Stimulated activated CD4-positive, alpha-beta T cell treated with anti-CD3 and anti-CD28 coated beads, Interleukin-12 subunit alpha, Interleukin-12 subunit beta, amount 100 ng/mL, for 24 hours (primary cell): Measurements from ENCODE around the gene PGAP1.

Experiments
- DNase-seq, 2 experiments: peaks; one replicate each; pipeline ENCODE4 v3.0.0-alpha.2; 2020; ENCODE audit warnings: low read depth in 2 of 2

The PGAP1 gene

DNA sequence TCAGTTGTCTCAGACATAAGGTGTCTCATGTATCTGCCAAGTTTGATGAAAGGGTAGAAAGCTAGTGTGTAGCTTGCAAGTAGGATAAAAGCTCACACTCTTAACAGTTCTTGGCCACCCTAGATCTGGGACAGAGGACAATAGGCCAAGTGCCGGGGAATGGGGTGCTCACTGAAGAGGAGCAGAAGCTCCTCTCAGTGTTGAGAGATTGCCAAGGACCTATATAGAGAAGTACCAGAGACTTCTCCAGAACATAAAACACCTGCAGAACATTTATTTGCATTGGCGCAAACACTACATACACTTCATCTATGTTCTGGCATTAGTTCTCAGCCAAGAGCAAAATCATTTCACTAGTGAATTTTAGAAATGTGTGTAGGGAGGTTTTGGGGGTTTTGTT lies 124.1 kb downstream of the PGAP1 start:
- DNase-seq = no peak

- no peak for DNase-seq
These were observed 124.7 kb downstream of the PGAP1 start for GRCh38 chr2:196801674-196802261.

- DNase-seq = no peak
These were observed 127.5 kb downstream of the PGAP1 start for GRCh38 chr2:196798980-196799379.

GRCh38 chr2:196792865-196793264 lies 133.6 kb downstream of the PGAP1 start:
- no peak for DNase-seq

DNA sequence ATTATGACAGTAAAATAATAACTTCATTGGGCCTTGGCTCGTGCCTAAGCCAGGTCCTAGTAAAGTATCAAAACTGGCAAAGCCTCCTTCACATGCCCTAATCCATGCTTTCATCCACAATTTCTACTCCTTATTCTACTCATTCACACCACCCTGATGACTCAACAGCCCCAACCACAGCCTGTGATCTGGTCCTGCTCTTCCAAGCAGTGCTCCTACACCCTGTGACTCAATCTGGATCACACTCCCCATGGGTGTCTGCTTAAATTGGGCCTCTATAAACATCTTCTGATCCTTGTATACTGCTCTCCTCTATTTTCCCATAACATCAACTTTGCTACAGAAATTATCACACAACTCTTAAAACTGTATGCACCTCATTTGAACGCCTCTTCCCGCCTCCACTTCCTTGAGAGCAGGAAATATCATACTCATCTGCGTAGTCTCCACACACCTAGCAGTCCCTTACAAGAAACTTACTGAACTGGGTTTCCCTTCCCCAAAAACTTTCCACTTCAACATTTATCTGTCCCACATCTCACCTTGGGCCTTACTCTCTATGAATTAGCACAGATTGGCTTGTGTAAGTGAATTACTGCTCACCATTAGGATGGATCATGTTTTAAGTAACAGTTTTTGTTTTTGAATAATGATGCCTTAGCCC lies 142.9 kb downstream of the PGAP1 start:
- peak in 1 of 2 experiments; percentile 59 for DNase-seq
